ENCODE results near the gene IP6K2. TPM values are rescaled to one million over a fixed set of nuclear protein-coding genes. Genes with fewer than 3 reads are reported as not detected.
"Not testable (repeated sequence)": the region's sequence is repeated elsewhere in the genome, so short reads cannot be mapped to it uniquely, and the experiment has no call there.

IP6K2 gene
- total RNA-seq, 1 donor from 2014 or later = 94.1 TPM

DNA sequence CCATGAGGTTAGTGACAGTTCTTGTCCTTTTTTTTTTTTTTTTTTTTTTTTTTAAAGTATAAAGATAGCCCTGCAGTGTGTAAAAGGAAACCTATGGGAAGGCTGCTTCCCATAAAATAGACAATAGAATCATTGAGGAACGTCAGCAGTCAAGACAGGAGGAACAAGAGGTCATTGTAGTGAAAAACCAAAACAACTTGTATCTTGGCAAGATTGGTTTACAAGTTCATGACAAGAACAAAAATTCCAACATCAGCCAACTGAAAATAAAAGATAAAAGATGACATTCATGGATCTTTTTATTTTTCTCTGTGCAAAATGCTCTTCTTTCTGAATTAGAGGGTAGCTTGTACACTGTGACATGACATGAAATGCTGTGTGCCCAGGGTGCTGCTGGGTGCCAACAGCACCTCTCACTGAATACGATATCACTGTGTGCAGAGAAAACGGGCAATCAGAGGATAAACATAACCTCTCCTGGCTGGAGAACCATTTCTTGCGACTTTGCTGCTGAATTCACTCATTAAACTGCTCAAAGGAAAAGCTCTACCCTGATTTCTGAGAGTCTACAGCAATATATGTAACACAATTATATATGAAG is 30.1 kb upstream of the IP6K2 start:
- POLR2A ChIA-PET = interaction anchor here (0.7 kb wide), 2 partner anchors 76 to 324 kb away, joined by 6 to 7 read pairs; no protein-coding TSS in a partner anchor
- intact Hi-C loops (cut with micrococcal nuclease) = no loop called here
- H3K9me3 Mint-ChIP-seq = no peaks in the 10 kb centered on the region
- TF ChIP-seq, protein P1, sequence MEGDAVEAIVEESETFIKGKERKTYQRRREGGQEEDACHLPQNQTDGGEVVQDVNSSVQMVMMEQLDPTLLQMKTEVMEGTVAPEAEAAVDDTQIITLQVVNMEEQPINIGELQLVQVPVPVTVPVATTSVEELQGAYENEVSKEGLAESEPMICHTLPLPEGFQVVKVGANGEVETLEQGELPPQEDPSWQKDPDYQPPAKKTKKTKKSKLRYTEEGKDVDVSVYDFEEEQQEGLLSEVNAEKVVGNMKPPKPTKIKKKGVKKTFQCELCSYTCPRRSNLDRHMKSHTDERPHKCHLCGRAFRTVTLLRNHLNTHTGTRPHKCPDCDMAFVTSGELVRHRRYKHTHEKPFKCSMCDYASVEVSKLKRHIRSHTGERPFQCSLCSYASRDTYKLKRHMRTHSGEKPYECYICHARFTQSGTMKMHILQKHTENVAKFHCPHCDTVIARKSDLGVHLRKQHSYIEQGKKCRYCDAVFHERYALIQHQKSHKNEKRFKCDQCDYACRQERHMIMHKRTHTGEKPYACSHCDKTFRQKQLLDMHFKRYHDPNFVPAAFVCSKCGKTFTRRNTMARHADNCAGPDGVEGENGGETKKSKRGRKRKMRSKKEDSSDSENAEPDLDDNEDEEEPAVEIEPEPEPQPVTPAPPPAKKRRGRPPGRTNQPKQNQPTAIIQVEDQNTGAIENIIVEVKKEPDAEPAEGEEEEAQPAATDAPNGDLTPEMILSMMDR (IDR thresholded peaks at IDR 0.05) = no peak
- no peak overlapping the region for H3K4me3 Mint-ChIP-seq
- ATAC-seq (ENCODE audit: low read depth) (no peak), DNase-seq (no peak)
- no peaks in the 10 kb centered on the region for H3K27me3 Mint-ChIP-seq
- no peak overlapping the region for H3K27ac Mint-ChIP-seq
- no peaks in the 10 kb centered on the region for H3K4me1 Mint-ChIP-seq
- H3K36me3 Mint-ChIP-seq (ENCODE audit: low read depth) = peaks cover 46% of the 10 kb centered on the region
- CTCF ChIA-PET = interaction anchor here (0.6 kb wide), 1 partner anchor 206 kb away, joined by 3 read pairs; no protein-coding TSS in a partner anchor

DNA sequence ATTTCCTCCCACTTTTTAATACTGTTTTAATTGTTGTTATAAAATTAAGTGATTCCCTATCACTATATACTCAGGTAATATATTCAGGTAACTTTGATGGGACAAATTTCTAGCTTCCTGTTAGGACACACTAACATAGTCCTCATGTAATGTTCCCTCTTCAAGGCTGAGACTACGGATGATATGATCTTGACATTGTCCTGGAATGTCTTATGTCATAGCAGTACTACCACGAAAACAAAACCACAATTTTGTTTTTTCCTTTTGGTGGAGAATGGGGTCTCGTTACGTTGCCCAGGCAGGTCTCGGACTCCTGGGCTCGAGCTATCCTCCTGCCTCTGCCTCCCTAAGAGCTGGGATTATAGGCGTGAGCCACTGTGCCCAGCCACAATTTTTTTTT is 26.8 kb upstream of the IP6K2 start:
- H3K4me1 Mint-ChIP-seq = peaks cover 10% of the 10 kb centered on the region
- no peaks in the 10 kb centered on the region for H3K9me3 Mint-ChIP-seq
- TF ChIP-seq, protein P1 (IDR thresholded peaks at IDR 0.05) = no peak
- intact Hi-C loops (cut with micrococcal nuclease) = loop anchor here (5.0 kb wide), 1 partner anchor 341 kb away; no protein-coding TSS in a partner anchor
- no peak overlapping the region for H3K27ac Mint-ChIP-seq
- no peak for DNase-seq
- ChIA-PET CTCF (interaction anchor here (0.7 kb wide), 1 partner anchor 1240 kb away, joined by 3 read pairs; no protein-coding TSS in a partner anchor), POLR2A (interaction anchor here (0.6 kb wide), 1 partner anchor 297 kb away, joined by 3 read pairs; no protein-coding TSS in a partner anchor)
- no peaks in the 10 kb centered on the region for H3K27me3 Mint-ChIP-seq
- H3K36me3 Mint-ChIP-seq (ENCODE audit: low read depth) = peaks cover 25% of the 10 kb centered on the region
- no peak overlapping the region for H3K4me3 Mint-ChIP-seq
- ATAC-seq (ENCODE audit: low read depth) = no peak

DNA sequence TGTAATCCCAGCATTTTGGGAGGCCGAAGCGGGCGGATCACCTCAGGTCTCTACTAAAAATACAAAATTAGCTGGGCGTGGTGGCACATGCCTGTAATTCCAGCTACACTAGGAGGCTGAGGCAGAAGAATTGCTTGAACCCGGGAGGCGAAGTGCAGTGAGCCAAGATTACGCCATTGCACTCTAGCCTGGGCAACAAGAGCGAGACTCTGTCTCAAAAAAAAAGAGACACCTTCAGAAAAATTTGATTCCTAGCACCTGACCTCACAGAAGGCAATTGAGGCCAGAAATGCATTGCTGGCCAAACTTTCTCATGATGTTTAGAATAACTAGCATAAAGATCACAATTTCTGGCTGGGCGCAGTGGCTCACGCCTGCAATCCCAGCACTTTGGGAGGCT is 24.2 kb upstream of the IP6K2 start:
- ChIA-PET POLR2A (interaction anchor here (0.7 kb wide), 1 partner anchor 10 kb away, joined by 3 read pairs; no protein-coding TSS in a partner anchor), CTCF (interaction anchor here (0.6 to 0.9 kb wide), 2 partner anchors 25 to 1188 kb away, joined by 3 read pairs; no protein-coding TSS in a partner anchor)
- H3K36me3 Mint-ChIP-seq (ENCODE audit: low read depth); DNase-seq; H3K27ac Mint-ChIP-seq; H3K9me3 Mint-ChIP-seq; ATAC-seq (ENCODE audit: low read depth); H3K4me3 Mint-ChIP-seq; H3K27me3 Mint-ChIP-seq: not testable (repeated sequence)
- intact Hi-C loops (cut with micrococcal nuclease) = loop anchor here (5.0 kb wide), 1 partner anchor 339 kb away; no protein-coding TSS in a partner anchor
- peaks cover 10% of the 10 kb centered on the region for H3K4me1 Mint-ChIP-seq

- ATAC-seq (ENCODE audit: low read depth) (peak; percentile 97), DNase-seq (peak; percentile 42)
- Mint-ChIP-seq H3K4me1 (peaks cover 10% of the 10 kb centered on the region), H3K27ac (no peak overlapping the region), H3K27me3 (no peaks in the 10 kb centered on the region), H3K36me3 (ENCODE audit: low read depth) (peaks cover under 1% of the 10 kb centered on the region), H3K4me3 (no peak overlapping the region), H3K9me3 (no peaks in the 10 kb centered on the region)
- POLR2A ChIA-PET = interaction anchor here (0.5 kb wide), 1 partner anchor 178 kb away, joined by 3 read pairs; no protein-coding TSS in a partner anchor
- TF ChIP-seq, protein P1 (IDR thresholded peaks at IDR 0.05) = no peak
- CTCF ChIA-PET = interaction anchor here (0.5 to 1.8 kb wide), 11 partner anchors 8 to 340 kb away, joined by 3 to 15 read pairs (median 4); partner anchors contain the start of genes ARIH2 and NCKIPSD
- intact Hi-C loops (cut with micrococcal nuclease) = loop anchor here (5.0 to 10.0 kb wide), 2 partner anchors 338 to 415 kb away; no protein-coding TSS in a partner anchor
These were observed 23.2 kb upstream of the IP6K2 start for GRCh38 chr3:48739955-48740823.

- TF ChIP-seq, protein P1 (IDR thresholded peaks at IDR 0.05) = no peak
- ATAC-seq (ENCODE audit: low read depth) (peak; percentile 16), DNase-seq (no peak)
- ChIA-PET CTCF (interaction anchor here (0.7 to 1.8 kb wide), 10 partner anchors 8 to 339 kb away, joined by 3 to 15 read pairs (median 4); partner anchors contain the start of gene NCKIPSD), POLR2A (interaction anchor here (0.5 kb wide), 1 partner anchor 179 kb away, joined by 3 read pairs; no protein-coding TSS in a partner anchor)
- no peaks in the 10 kb centered on the region for H3K27me3 Mint-ChIP-seq
- no peak overlapping the region for H3K27ac Mint-ChIP-seq
- H3K9me3 Mint-ChIP-seq = no peaks in the 10 kb centered on the region
- no peak overlapping the region for H3K4me3 Mint-ChIP-seq
- H3K4me1 Mint-ChIP-seq = peaks cover 10% of the 10 kb centered on the region
- intact Hi-C loops (cut with micrococcal nuclease) = loop anchor here (10.0 kb wide), 1 partner anchor 415 kb away; no protein-coding TSS in a partner anchor
- H3K36me3 Mint-ChIP-seq (ENCODE audit: low read depth) = no peaks in the 10 kb centered on the region
These were observed 22.6 kb upstream of the IP6K2 start for GRCh38 chr3:48739617-48739954.

Data from activated B cell treated with CpG ODN at 0.5 μM for 24 hours (primary cell).